MM.1S (cell line): ENCODE measurements around the gene ZSCAN31.

ENCODE experiments used
- DNase-seq: peaks from one replicate; pipeline ENCODE4 v3.0.0-alpha.2; 2015
- H2AFZ ChIP-seq: fragments of 300-600 bp; sonication (generic); 2 replicates; pipeline ENCODE4 v1.6.0; 2016; ENCODE audit warnings: antibody characterized with exemption, low read length
- H3F3A ChIP-seq: fragments of 300-600 bp; sonication (generic); 2 replicates; pipeline ENCODE4 v1.6.1; 2016; ENCODE audit warnings: mild to moderate bottlenecking, antibody characterized with exemption, low read length, moderate library complexity, mixed read lengths; ENCODE audit not compliant: insufficient read depth
- H3K27ac ChIP-seq: fragments of 300-600 bp; sonication (generic); 2 replicates; pipeline ENCODE4 v1.5.1; 2016; ENCODE audit warnings: mild to moderate bottlenecking, low read length
- H3K27me3 ChIP-seq: fragments of 300-600 bp; sonication (generic); replicated peaks from 2 replicates; pipeline ENCODE4 v1.6.0; 2016; ENCODE audit warnings: low read length; ENCODE audit not compliant: insufficient read depth
- H3K36me3 ChIP-seq: fragments of 300-600 bp; sonication (generic); replicated peaks from 2 replicates; pipeline ENCODE4 v1.6.1; 2016; ENCODE audit warnings: mild to moderate bottlenecking, low read length, mixed read lengths; ENCODE audit not compliant: insufficient read depth
- H3K4me1 ChIP-seq: fragments of 300-600 bp; sonication (generic); 2 replicates; pipeline ENCODE4 v1.6.1; 2016; ENCODE audit warnings: low read length, mixed read lengths
- H3K4me2 ChIP-seq: fragments of 300-600 bp; sonication (generic); 2 replicates; pipeline ENCODE4 v1.6.0; 2016; ENCODE audit warnings: low read depth, low read length
- H3K4me3 ChIP-seq: fragments of 300-600 bp; sonication (generic); 2 replicates; pipeline ENCODE4 v1.5.1; 2016; ENCODE audit warnings: low read length, mixed read lengths
- H3K79me2 ChIP-seq: fragments of 300-600 bp; sonication (generic); 2 replicates; pipeline ENCODE4 v1.6.1; 2016; ENCODE audit warnings: mixed run types, low read length, mixed read lengths
- H3K9ac ChIP-seq: fragments of 300-600 bp; sonication (generic); 2 replicates; pipeline ENCODE4 v1.6.1; 2016; ENCODE audit warnings: low read length, mixed read lengths
- H3K9me2 ChIP-seq: fragments of 300-600 bp; sonication (generic); replicated peaks from 2 replicates; pipeline ENCODE4 v1.6.1; 2016; ENCODE audit warnings: mild to moderate bottlenecking, low read length, mixed read lengths; ENCODE audit not compliant: insufficient read depth
- H3K9me3 ChIP-seq: fragments of 300-600 bp; sonication (generic); replicated peaks from 2 replicates; pipeline ENCODE4 v1.6.1; 2016; ENCODE audit warnings: mild to moderate bottlenecking, low read length, mixed read lengths; ENCODE audit not compliant: insufficient read depth
- H4K20me1 ChIP-seq: fragments of 300-600 bp; sonication (generic); 2 replicates; pipeline ENCODE4 v1.6.1; 2016; ENCODE audit warnings: mild to moderate bottlenecking, low read length, moderate library complexity, mixed read lengths; ENCODE audit not compliant: insufficient read depth
- EZH2 ChIP-seq: fragments of 300-600 bp; sonication (generic); optimal IDR thresholded peaks from 2 replicates; pipeline ENCODE3; 2017; ENCODE audit warnings: low read depth, mild to moderate bottlenecking, antibody characterized with exemption, low read length, mixed read lengths
- EZH2phosphoT487 ChIP-seq: fragments of 300-600 bp; sonication (generic); IDR thresholded peaks from 2 replicates; pipeline ENCODE4 v1.6.1; 2018; ENCODE audit warnings: antibody characterized with exemption, low read length
- TF ChIP-seq, protein P1 (sequence below): fragments of 300-600 bp; sonication (generic); IDR thresholded peaks from 2 replicates; pipeline ENCODE4 v1.5.1; 2016; ENCODE audit warnings: antibody characterized with exemption, low read length, mixed read lengths

The ZSCAN31 gene

GRCh38 chr6:28355743-28356665, 20.1 kb upstream of the ZSCAN31 start:
- TF ChIP-seq EZH2: no peak
- TF ChIP-seq, protein P1, sequence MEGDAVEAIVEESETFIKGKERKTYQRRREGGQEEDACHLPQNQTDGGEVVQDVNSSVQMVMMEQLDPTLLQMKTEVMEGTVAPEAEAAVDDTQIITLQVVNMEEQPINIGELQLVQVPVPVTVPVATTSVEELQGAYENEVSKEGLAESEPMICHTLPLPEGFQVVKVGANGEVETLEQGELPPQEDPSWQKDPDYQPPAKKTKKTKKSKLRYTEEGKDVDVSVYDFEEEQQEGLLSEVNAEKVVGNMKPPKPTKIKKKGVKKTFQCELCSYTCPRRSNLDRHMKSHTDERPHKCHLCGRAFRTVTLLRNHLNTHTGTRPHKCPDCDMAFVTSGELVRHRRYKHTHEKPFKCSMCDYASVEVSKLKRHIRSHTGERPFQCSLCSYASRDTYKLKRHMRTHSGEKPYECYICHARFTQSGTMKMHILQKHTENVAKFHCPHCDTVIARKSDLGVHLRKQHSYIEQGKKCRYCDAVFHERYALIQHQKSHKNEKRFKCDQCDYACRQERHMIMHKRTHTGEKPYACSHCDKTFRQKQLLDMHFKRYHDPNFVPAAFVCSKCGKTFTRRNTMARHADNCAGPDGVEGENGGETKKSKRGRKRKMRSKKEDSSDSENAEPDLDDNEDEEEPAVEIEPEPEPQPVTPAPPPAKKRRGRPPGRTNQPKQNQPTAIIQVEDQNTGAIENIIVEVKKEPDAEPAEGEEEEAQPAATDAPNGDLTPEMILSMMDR: peak; percentile 77
- TF ChIP-seq EZH2phosphoT487: no peak
- peak; percentile 77 for DNase-seq
- H3K27ac ChIP-seq: no peak overlapping the region
- no peaks in the 10 kb centered on the region for H3K27me3 ChIP-seq
- peak overlapping the region; percentile 18; the same call in 1 of the 2 replicates for H3K9ac ChIP-seq
- no peaks in the 10 kb centered on the region for H3K9me3 ChIP-seq
- peak overlapping the region; percentile 68 for H3K4me3 ChIP-seq
- H3K79me2 ChIP-seq: peaks cover 3% of the 10 kb centered on the region; the same call in 1 of the 2 replicates
- H3K4me1 ChIP-seq: no peaks in the 10 kb centered on the region
- no peaks in the 10 kb centered on the region for H3F3A ChIP-seq
- H4K20me1 ChIP-seq: no peaks in the 10 kb centered on the region
- no peaks in the 10 kb centered on the region for H3K36me3 ChIP-seq
- no peaks in the 10 kb centered on the region for H3K9me2 ChIP-seq
- H3K4me2 ChIP-seq: peak overlapping the region; percentile 54
- H2AFZ ChIP-seq: peak overlapping the region; percentile 59

DNA sequence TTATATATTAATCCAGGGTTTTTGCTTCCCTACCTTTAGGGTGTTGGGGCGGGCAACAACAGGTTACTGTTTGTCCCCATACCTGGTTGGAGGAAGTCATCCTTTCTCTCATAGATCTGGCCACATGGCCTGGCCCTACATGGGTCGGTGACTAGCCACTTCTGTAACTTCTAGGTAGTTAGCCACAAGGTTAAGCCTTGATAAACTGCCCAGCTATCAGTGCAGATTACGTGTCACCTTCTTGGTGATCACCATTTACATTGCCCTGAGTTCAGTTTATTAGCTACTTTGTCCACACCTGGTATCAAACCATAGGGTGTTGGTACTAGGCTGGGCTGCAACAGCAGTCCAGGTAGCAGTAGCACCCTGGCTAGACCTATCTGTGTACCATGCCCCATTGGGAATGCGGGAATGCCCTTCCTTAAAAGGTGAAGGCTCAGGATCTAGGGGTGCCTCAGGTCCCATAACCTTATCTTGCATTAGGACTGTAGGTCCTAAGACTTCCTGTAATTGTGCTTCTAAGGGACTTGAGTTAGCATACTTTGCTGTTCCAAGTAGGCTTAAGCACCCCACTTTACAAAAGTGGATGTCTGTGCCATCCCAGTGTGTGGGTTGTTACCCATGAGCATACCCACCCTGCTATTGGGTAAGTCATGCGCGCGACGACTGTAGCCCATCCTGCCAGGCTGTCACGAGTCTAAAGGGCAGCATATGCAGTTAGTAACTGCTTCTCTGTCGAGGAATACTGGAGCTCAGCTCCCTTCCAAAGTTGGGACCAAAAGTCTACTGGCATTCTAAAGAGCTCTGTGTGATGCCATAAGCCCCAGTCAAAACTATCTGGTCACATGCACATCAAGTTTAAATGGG, 19.0 kb upstream of the ZSCAN31 start:
- peak overlapping the region; percentile 68; the same call in 1 of the 2 replicates for H3K4me3 ChIP-seq
- H2AFZ ChIP-seq: no peak overlapping the region
- DNase-seq: no peak
- H3K79me2 ChIP-seq: peaks cover 12% of the 10 kb centered on the region
- no peak overlapping the region for H3K27ac ChIP-seq
- no peaks in the 10 kb centered on the region for H4K20me1 ChIP-seq
- no peaks in the 10 kb centered on the region for H3F3A ChIP-seq
- H3K9me3 ChIP-seq: no peaks in the 10 kb centered on the region
- TF ChIP-seq, protein P1: no peak
- no peak for TF ChIP-seq EZH2phosphoT487
- TF ChIP-seq EZH2: no peak
- H3K27me3 ChIP-seq: no peaks in the 10 kb centered on the region
- no peaks in the 10 kb centered on the region for H3K36me3 ChIP-seq
- H3K9me2 ChIP-seq: no peaks in the 10 kb centered on the region
- H3K4me1 ChIP-seq: peaks cover 3% of the 10 kb centered on the region; the same call in 1 of the 2 replicates
- H3K4me2 ChIP-seq: peak overlapping the region; percentile 54; the same call in 1 of the 2 replicates
- H3K9ac ChIP-seq: no peak overlapping the region

- Histone ChIP-seq H2AFZ (no peak overlapping the region), H3K4me2 (no peak overlapping the region), H3K4me3 (no peak overlapping the region)
Observed at GRCh38 chr6:28353981-28354676, 18.2 kb upstream of the ZSCAN31 start.

More at GRCh38 chr6:28353981-28354676, 18.2 kb upstream of the ZSCAN31 start:
- Histone ChIP-seq H3K9me3 (no peaks in the 10 kb centered on the region), H3K4me1 (peaks cover 3% of the 10 kb centered on the region; the same call in 1 of the 2 replicates), H3K9ac (no peak overlapping the region), H3K27me3 (no peaks in the 10 kb centered on the region), H3K36me3 (no peaks in the 10 kb centered on the region), H4K20me1 (no peaks in the 10 kb centered on the region), H3F3A (no peaks in the 10 kb centered on the region), H3K9me2 (no peaks in the 10 kb centered on the region), H3K79me2 (peaks cover 14% of the 10 kb centered on the region), H3K27ac (no peak overlapping the region)
- no peak for DNase-seq
- TF ChIP-seq EZH2 (no peak), EZH2phosphoT487 (no peak)
- TF ChIP-seq, protein P1: no peak
